ENCODE results near the gene TFAM. TPM values are rescaled to one million over a fixed set of nuclear protein-coding genes. Genes with fewer than 3 reads are reported as not detected.

TFAM gene
- total and polyA plus RNA-seq, 2 donors (not counting 1 experiment from before 2014, with no cell fraction given): 8.2 to 38.4 TPM

DNA sequence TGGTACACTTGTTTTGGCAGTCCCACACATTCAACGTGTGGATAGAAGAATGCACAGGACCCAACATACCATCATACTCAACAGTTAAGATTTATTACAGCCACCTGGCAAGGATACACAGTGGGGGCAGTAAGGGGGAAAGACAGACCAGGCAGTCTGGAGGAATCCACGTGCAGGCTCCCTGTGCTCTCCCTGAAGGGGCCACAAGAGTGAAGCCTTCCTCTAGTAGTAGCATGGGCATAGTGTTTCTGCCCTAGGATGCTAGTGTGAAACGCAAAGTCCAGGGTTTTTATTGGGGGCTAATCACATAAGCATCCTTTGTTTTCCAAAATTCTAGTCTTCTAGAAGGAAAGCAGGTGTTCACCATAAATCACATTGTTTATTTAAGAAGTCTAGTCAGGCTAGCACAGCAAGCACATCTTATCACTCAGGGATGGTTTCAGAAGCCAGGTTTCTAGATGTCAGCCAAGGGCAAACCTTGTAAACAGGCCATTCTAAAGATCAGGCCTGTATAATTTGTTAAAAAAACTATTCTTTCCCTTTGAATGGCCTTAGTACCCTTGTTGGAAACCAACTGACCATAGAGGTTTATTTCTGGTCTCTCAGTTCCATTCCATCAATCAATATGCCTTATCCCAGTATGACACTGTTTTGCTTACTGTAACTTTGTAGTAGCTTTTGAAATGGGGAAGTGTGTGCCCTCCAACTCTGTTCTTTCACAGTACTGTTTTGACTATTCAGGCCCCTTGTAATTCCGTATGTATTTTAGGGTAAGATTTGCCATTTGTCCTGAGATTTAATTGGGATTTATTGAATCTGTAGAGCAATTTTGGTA lies 12.4 kb upstream of the TFAM start:
- Histone ChIP-seq H3K9ac (ENCODE audit: low read length) (no peak overlapping the region), H3K4me2 (replicated peaks; ENCODE audit: low read depth, low read length, poor library complexity, severe bottlenecking) (no peak overlapping the region), H3K4me3 (ENCODE audit: control extremely low read depth in 1 of 5, extremely low read depth in 1 of 5, insufficient read depth in 1 of 5, low read depth in 2 of 5, low read length in 4 of 5) (no peak overlapping the region), H4K20me1 (ENCODE audit: control insufficient read depth, insufficient read depth, low read length, poor library complexity, severe bottlenecking) (no peaks in the 10 kb centered on the region), H3K4me1 (ENCODE audit: control insufficient read depth in 2 of 2, insufficient read depth in 2 of 2, low read length in 2 of 2) (no peaks in the 10 kb centered on the region), H3K36me3 (replicated peaks in 1 of 2; ENCODE audit: control extremely low read depth in 1 of 2, control insufficient read depth in 1 of 2, extremely low read depth in 1 of 2, insufficient read depth in 2 of 2, low read length in 1 of 2) (peaks cover 0 to 3% of the 10 kb centered on the region in 2 experiments), H3K79me2 (ENCODE audit: control insufficient read depth, insufficient read depth, low read length) (no peaks in the 10 kb centered on the region), H3K27ac (ENCODE audit: low read length in 2 of 2) (no peak overlapping the region), H3K27me3 (replicated peaks in 1 of 4; ENCODE audit: control extremely low read depth in 1 of 4, control insufficient read depth in 3 of 4, insufficient read depth in 4 of 4, low read length in 3 of 4) (no peaks in the 10 kb centered on the region), H3K9me3 (ENCODE audit: control extremely low read depth in 1 of 3, control insufficient read depth in 2 of 3, insufficient read depth in 1 of 3, low read length in 2 of 3) (no peaks in the 10 kb centered on the region), H2AFZ (ENCODE audit: insufficient read depth, low read depth, low read length, poor library complexity, severe bottlenecking) (no peak overlapping the region)
- Mint-ChIP-seq H3K27ac (no peak overlapping the region), H3K9me3 (ENCODE audit: insufficient read depth) (no peaks in the 10 kb centered on the region), H3K4me3 (no peak overlapping the region), H3K4me1 (no peaks in the 10 kb centered on the region), H3K27me3 (no peaks in the 10 kb centered on the region)
- DNase-seq: no peak
- intact Hi-C loops (cut with micrococcal nuclease): no loop called here
- TF ChIP-seq CTCF (IDR thresholded peaks at IDR 0.05) (no peak), EZH2 (IDR thresholded peaks at IDR 0.05; ENCODE audit: borderline replicate concordance, insufficient read depth, low read depth, low read length, poor library complexity, severe bottlenecking) (no peak)
- WGBS (ENCODE audit: insufficient coverage): no CpG with 5 or more reads among the region's 4 CpGs
- ATAC-seq (ENCODE audit: low read depth): no peak
- POLR2A ChIA-PET: no interaction called here
- CTCF ChIA-PET: no interaction called here

DNA sequence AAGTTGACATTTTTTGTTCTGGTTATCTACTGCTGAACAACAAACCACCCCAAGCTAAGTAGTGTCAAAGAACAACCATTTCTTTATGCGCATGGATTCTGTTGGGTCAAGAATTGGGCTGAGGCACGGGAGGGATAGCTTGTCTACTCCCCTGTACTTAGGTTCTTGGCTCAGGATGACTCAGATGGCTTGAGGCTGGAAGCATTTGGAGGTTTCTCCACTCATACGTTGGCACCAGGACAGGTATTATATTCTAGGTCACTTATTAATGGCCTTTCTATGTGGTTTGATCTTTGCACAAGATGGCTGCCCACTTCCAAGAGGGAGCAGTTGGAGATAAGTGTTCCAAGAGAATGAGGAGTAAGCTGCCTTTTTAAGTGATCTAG lies 11.8 kb upstream of the TFAM start:
- 100% methylated on average over 1 of the region's 3 CpGs for WGBS (ENCODE audit: insufficient coverage)

More for the DNA sequence above, 11.8 kb upstream of the TFAM start:
- H3K4me2 ChIP-seq (replicated peaks; ENCODE audit: low read depth, low read length, poor library complexity, severe bottlenecking): no peak overlapping the region
- H3K4me1 ChIP-seq (ENCODE audit: control insufficient read depth in 2 of 2, insufficient read depth in 2 of 2, low read length in 2 of 2): no peaks in the 10 kb centered on the region
- H3K36me3 ChIP-seq (replicated peaks in 1 of 2; ENCODE audit: control extremely low read depth in 1 of 2, control insufficient read depth in 1 of 2, extremely low read depth in 1 of 2, insufficient read depth in 2 of 2, low read length in 1 of 2): peaks cover 0 to 3% of the 10 kb centered on the region in 2 experiments
- H3K27me3 ChIP-seq (replicated peaks in 1 of 4; ENCODE audit: control extremely low read depth in 1 of 4, control insufficient read depth in 3 of 4, insufficient read depth in 4 of 4, low read length in 3 of 4): no peaks in the 10 kb centered on the region
- H3K4me3 Mint-ChIP-seq: no peak overlapping the region
- CTCF ChIA-PET: no interaction called here
- no peaks in the 10 kb centered on the region for H3K79me2 ChIP-seq (ENCODE audit: control insufficient read depth, insufficient read depth, low read length)
- H3K4me1 Mint-ChIP-seq: no peaks in the 10 kb centered on the region
- H2AFZ ChIP-seq (ENCODE audit: insufficient read depth, low read depth, low read length, poor library complexity, severe bottlenecking): no peak overlapping the region
- no peak overlapping the region for H3K4me3 ChIP-seq (ENCODE audit: control extremely low read depth in 1 of 5, extremely low read depth in 1 of 5, insufficient read depth in 1 of 5, low read depth in 2 of 5, low read length in 4 of 5)
- DNase-seq: no peak
- no peak overlapping the region for H3K27ac Mint-ChIP-seq
- H3K9me3 ChIP-seq (ENCODE audit: control extremely low read depth in 1 of 3, control insufficient read depth in 2 of 3, insufficient read depth in 1 of 3, low read length in 2 of 3): no peaks in the 10 kb centered on the region
- no peaks in the 10 kb centered on the region for H3K9me3 Mint-ChIP-seq (ENCODE audit: insufficient read depth)
- no peak for ATAC-seq (ENCODE audit: low read depth)
- POLR2A ChIA-PET: no interaction called here
- intact Hi-C loops (cut with micrococcal nuclease): no loop called here
- no peaks in the 10 kb centered on the region for H4K20me1 ChIP-seq (ENCODE audit: control insufficient read depth, insufficient read depth, low read length, poor library complexity, severe bottlenecking)
- H3K27me3 Mint-ChIP-seq: no peaks in the 10 kb centered on the region
- no peak overlapping the region for H3K9ac ChIP-seq (ENCODE audit: low read length)
- TF ChIP-seq EZH2 (IDR thresholded peaks at IDR 0.05; ENCODE audit: borderline replicate concordance, insufficient read depth, low read depth, low read length, poor library complexity, severe bottlenecking): no peak
- no peak for TF ChIP-seq CTCF (IDR thresholded peaks at IDR 0.05)
- H3K27ac ChIP-seq (ENCODE audit: low read length in 2 of 2): no peak overlapping the region

Data from B cell (primary cell).